Adrenal gland (tissue), 5 donors: ENCODE measurements around the gene FRMD3.

ENCODE experiments used
- CTCF ChIP-seq, 6 experiments: fragments of 450-650 bp in 4 of 6; fragments of 200-600 bp in 2 of 6; sonication (generic) in 1 of 6; IDR thresholded peaks; 1 replicate in 5 of 6; 2 replicates in 1 of 6; pipeline versions ENCODE4 v1.5.1 to v1.8.0; 2016 to 2021; ENCODE audit warnings: antibody characterized with exemption in 6 of 6, mild to moderate bottlenecking in 2 of 6, moderate library complexity in 1 of 6
- POLR2A ChIP-seq, 2 donors: fragments of 450-650 bp; IDR thresholded peaks; one replicate each; pipeline ENCODE4 v1.6.1; 2017; ENCODE audit warnings: antibody characterized with exemption in 2 of 2, mild to moderate bottlenecking in 2 of 2, moderate library complexity in 1 of 2
- donor health status: DM: no; HTN: no; CAD: no.

GRCh38 chr9:83557771-83558170, 19.6 kb upstream of the FRMD3 start:
- TF ChIP-seq CTCF (IDR thresholded peaks at IDR 0.05), result no peak
- TF ChIP-seq POLR2A (IDR thresholded peaks at IDR 0.05), result no peak
